Middle frontal gyrus (tissue), 1 donor: ENCODE results near the gene KIF16B.

Experiments used
- DNase-seq: peaks from one replicate; pipeline ENCODE4 v3.0.0-alpha.2; 2015; ENCODE audit warnings: low spot score; ENCODE audit errors: extremely low spot score

KIF16B gene

GRCh38 chr20:16556301-16556700 lies 16.9 kb downstream of the KIF16B start:
- no peak for DNase-seq

- no peak for DNase-seq
These were observed 17.5 kb downstream of the KIF16B start for GRCh38 chr20:16555754-16556153.

GRCh38 chr20:16554766-16555543 lies 18.3 kb downstream of the KIF16B start:
- DNase-seq: no peak

- DNase-seq: no peak
These were observed 19.6 kb downstream of the KIF16B start for GRCh38 chr20:16553684-16554083.

GRCh38 chr20:16553101-16553500 lies 20.1 kb downstream of the KIF16B start:
- no peak for DNase-seq

GRCh38 chr20:16552015-16552414 lies 21.2 kb downstream of the KIF16B start:
- DNase-seq: no peak

- no peak for DNase-seq
These were observed 21.6 kb downstream of the KIF16B start for GRCh38 chr20:16551607-16552006.

- DNase-seq: no peak
These were observed 25.1 kb downstream of the KIF16B start for GRCh38 chr20:16548068-16548672.

- DNase-seq: no peak
These were observed 28.3 kb downstream of the KIF16B start for GRCh38 chr20:16544949-16545348.

GRCh38 chr20:16542477-16542876 lies 30.8 kb downstream of the KIF16B start:
- no peak for DNase-seq

- no peak for DNase-seq
These were observed 31.4 kb downstream of the KIF16B start for GRCh38 chr20:16541878-16542277.

- DNase-seq: no peak
These were observed 32.0 kb downstream of the KIF16B start for GRCh38 chr20:16541226-16541625.

- DNase-seq: no peak
These were observed 33.8 kb downstream of the KIF16B start for GRCh38 chr20:16539280-16540021.

- no peak for DNase-seq
These were observed 34.5 kb downstream of the KIF16B start for GRCh38 chr20:16538779-16539178.

- no peak for DNase-seq
These were observed 35.3 kb downstream of the KIF16B start for GRCh38 chr20:16537918-16538317.

GRCh38 chr20:16537025-16537665 lies 36.1 kb downstream of the KIF16B start:
- no peak for DNase-seq

- no peak for DNase-seq
These were observed 38.0 kb downstream of the KIF16B start for GRCh38 chr20:16535277-16535676.

- DNase-seq: no peak
These were observed 39.7 kb downstream of the KIF16B start for GRCh38 chr20:16533502-16533901.

- no peak for DNase-seq
These were observed 41.8 kb downstream of the KIF16B start for GRCh38 chr20:16531485-16531884.

GRCh38 chr20:16530201-16530681 lies 43.0 kb downstream of the KIF16B start:
- no peak for DNase-seq

- DNase-seq: no peak
These were observed 45.2 kb downstream of the KIF16B start for GRCh38 chr20:16528078-16528477.

GRCh38 chr20:16527438-16527837 lies 45.8 kb downstream of the KIF16B start:
- DNase-seq: no peak
